Panc1 (cell line): ENCODE data around the gene UGT1A5.

Experiments used
- CTCF ChIP-seq: fragments of 450-650 bp; IDR thresholded peaks from 2 replicates; pipeline ENCODE4 v1.5.1; 2017; ENCODE audit warnings: mild to moderate bottlenecking
- POLR2AphosphoS5 ChIP-seq: IDR thresholded peaks from 2 replicates; pipeline ENCODE4 v1.6.1; 2012; ENCODE audit warnings: mild to moderate bottlenecking, low read depth, low read length, moderate library complexity
- REST ChIP-seq, 2 experiments: IDR thresholded peaks; 2 replicates each; pipeline ENCODE4 v1.6.1; 2011 to 2012; ENCODE audit warnings: low read depth in 2 of 2, control low read depth in 1 of 2, low read length in 1 of 2, mild to moderate bottlenecking in 1 of 2, moderate library complexity in 1 of 2; ENCODE audit not compliant: insufficient read depth in 1 of 2
- SIN3A ChIP-seq: IDR thresholded peaks from 2 replicates; pipeline ENCODE4 v1.6.1; 2012; ENCODE audit warnings: low read depth, mild to moderate bottlenecking, low read length, moderate library complexity, borderline replicate concordance; ENCODE audit not compliant: insufficient read depth
- TCF7L2 ChIP-seq: IDR thresholded peaks from 2 replicates; pipeline ENCODE4 v1.6.1; 2011; ENCODE audit warnings: mild to moderate bottlenecking, low read depth, low read length, inconsistent platforms

- TF ChIP-seq CTCF (no peak), REST (IDR thresholded peaks at IDR 0.05; ENCODE audit: insufficient read depth in 1 of 2, low read depth in 2 of 2, low read length in 1 of 2) (no peak), SIN3A (no peak), POLR2AphosphoS5 (no peak), TCF7L2 (no peak)
Measured at GRCh38 chr2:233816771-233817170, 104.1 kb downstream of the UGT1A5 start.
